ENCODE results near the gene NEU4.

DNA sequence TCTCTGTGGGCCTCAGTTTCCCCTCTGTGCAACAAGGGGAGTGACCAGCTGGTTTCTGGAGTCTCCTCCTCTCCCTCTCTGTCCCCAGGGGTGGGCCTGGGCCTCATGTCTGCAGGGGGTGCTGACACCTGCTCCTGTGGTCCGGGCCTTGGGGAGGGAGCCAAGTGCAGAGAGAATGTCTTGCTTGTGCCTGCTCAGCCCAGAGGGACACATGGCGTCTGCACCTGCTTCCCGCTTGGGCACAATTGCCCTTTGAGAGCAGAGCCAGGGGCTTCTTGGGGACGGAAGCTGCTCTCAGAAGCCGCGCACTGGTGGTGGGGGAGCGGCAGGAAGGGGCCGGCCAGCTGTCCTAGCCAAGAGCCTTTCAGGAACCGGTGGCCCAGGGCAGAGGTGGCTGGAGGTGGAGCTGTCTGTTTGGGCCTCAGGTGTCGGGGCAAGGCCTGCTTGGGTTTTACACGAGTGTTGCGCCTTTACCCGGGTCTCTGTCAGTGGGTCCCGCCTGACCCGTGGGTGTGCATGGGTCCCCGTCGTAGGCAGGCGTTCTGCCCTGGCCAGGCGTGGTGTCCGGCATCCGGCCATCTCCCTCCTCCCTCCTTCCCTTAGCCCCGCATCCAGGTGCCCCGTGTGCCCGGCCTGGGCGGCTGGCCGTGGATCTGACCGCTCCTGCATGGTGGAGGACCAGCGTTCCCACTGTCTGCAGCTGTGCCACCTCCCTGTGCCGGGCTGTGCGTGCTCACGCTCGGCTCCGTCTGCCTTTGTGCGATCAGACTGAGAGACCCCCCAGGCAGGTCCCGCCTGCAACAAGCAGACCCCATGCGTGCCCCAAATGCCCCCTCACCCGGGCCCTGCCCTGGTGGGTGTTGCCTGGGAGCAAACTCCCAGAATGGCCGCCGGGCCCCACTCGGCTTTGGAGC is 4.0 kb downstream of the NEU4 start:
- TF ChIP-seq REST (IDR thresholded peaks at IDR 0.05; ENCODE audit: borderline replicate concordance) (no peak), CTCF (IDR thresholded peaks at IDR 0.05; ENCODE audit: poor library complexity, severe bottlenecking) (no peak), EP300 (conservative IDR thresholded peaks at IDR 0.05; ENCODE audit: poor library complexity, severe bottlenecking) (no peak), POLR2AphosphoS5 (IDR thresholded peaks at IDR 0.05) (no peak), MXI1 (conservative IDR thresholded peaks at IDR 0.05; ENCODE audit: poor library complexity, severe bottlenecking) (no peak), RAD21 (conservative IDR thresholded peaks at IDR 0.05) (no peak), TAF1 (IDR thresholded peaks at IDR 0.05; ENCODE audit: low read depth) (no peak), EZH2 (IDR thresholded peaks at IDR 0.05; ENCODE audit: borderline replicate concordance, insufficient read depth, low read length, poor library complexity, severe bottlenecking) (no peak)

All from neural cell (in vitro differentiated cells).